Activated T-cell treated with anti-CD3 and anti-CD28 coated beads, Interleukin-2, amount 50 U/mL, for 48 hours (primary cell): Measurements from ENCODE around the gene MYBBP1A.
"Not testable (repeated sequence)": the region's sequence is repeated elsewhere in the genome, so short reads cannot be mapped to it uniquely, and the experiment has no call there.

ENCODE experiments used
- DNase-seq, 2 experiments: peaks; one replicate each; pipeline ENCODE4 v3.0.0-alpha.2; 2020

Gene MYBBP1A

DNA sequence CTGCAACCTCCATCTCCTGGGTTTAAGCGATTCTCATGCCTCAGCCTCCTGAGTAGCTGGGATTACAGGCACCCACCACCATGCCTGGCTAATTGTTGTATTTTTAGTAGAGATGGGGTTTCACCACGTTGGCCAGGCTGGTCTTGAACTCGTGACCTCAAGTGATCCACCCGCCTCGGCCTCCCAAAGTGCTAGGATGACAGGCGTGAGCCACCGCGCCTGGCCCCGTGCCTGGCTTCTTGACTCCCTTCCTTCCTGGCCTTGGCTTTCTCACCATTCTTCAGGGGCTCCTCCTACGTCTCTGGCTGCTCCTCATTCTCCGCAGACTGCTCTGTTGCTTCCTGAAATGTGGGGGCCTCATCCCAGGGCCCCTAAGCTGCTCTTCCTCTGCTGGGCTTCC, 34.9 kb upstream of the MYBBP1A start:
- not testable (repeated sequence) for DNase-seq

DNA sequence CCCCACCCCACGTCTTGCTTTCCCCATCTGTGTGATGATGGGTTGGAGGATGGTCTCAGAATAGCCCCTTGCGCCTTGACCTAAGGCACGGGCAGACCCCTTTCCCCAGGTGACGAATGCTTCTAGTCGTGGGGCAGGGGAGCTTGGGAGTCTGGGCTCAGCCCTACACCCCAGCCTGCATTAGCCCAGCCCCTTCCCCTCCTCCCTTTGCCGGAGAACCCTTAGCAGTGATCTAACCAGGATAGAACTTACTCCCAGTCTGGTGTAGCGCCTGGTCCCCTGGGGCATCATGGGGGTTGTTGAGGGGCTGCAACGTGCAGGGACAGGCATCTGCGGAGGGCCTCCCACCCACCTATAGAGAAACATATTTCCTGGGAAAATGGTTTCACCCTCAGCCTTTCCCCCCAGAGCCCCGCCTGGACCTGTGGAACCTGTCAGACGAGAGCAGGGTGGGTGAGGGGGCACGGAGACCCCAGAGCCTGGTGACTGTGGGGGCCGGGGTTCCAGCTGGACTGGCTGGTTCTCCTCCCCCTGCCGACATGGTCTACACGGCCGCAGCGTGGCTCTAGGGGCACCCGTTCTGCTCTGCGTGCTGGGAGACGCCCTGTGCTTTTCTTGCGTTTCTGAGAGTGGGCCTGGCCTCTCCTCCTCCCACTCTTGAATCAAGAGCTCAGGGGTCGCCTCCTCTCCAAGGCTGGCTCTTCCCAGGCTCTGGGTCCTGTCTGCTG, 33.9 kb upstream of the MYBBP1A start:
- no peak for DNase-seq

- DNase-seq, result no peak
These were observed 33.2 kb upstream of the MYBBP1A start for GRCh38 chr17:4588391-4588790.

DNA sequence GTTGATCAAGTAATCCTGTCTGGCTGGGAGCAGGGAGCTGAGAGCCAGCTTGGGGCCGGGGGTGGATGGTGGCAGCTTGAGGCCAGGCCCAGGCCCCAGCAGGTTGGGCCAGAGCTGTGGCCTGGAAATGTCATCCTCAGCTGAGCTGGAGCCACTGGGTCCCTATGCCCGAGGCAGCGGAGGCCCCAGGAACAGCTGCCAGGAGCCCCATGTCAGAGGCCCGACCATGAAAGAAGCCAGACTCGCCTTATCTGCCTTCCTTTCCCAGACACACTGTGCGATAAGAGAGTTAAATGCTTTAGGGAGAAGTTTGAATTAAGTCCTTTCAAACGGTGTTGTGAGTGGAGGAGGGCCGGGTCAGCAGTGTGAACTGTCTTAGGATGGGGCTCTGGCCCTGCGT, 32.6 kb upstream of the MYBBP1A start:
- DNase-seq, result no peak

DNA sequence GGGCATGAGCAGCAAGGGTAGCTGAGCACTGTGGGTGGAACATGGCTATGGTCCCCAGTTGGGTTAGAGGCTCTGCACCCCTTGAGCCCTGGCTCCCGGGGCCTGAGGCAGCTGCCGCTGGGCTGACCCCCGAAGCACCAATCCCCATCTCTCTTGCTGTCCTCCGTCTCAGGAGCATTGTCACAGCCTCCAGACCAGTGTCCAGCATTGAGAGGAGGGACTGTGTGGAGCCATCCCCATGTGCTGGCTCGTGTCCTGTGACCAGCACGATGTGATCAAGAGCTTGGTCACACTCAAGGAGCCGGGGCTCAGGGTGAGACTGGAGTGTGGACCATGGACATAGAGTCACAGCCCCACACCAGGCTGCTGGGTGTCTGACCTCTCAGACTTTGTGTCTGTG, 32.0 kb upstream of the MYBBP1A start:
- DNase-seq, result no peak

GRCh38 chr17:4586043-4586442, 30.9 kb upstream of the MYBBP1A start:
- no peak for DNase-seq

DNA sequence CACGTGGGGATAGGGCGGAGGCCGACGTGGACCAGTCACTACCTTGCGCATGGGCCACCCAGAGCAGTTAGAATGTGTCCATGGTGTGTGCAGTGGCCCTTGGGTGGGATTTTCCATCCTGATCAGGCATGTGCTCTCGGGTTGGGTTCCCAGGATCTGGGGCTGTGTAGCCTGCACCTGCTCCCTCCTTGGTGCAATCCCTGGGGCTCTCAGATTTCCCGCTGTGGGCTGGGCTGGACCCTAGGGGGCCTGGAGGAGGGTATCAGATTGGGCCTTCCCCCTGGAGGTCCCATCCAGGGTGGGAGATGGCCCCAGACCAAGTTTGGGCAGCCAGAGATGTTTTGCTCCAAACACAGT, 30.4 kb upstream of the MYBBP1A start:
- no peak for DNase-seq

- DNase-seq, result no peak
These were observed 29.9 kb upstream of the MYBBP1A start for GRCh38 chr17:4584917-4585637.

GRCh38 chr17:4584101-4584916, 29.1 kb upstream of the MYBBP1A start, which contains the start of gene SMTNL2:
Gene SMTNL2, plus strand, starts transcription at chr17:4584529. Its CDS starts 77 bp downstream, at chr17:4584606.
- peak; percentile 34 to 44 for DNase-seq

DNA sequence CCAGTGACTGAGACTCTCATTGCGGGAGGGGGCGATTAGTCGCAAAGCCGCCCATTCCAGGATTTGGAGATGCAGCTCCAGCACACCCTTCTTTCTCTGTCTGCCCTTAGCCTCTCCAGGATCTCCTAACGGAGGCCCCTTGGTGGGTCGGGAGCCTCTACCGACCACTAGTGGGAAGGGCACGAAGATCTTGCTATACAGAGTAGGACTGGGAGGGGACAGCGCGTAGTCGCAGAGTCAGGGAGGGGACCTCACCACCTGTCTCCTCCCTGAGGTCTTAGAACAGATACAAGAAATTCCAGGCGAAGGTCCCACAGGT, 28.6 kb upstream of the MYBBP1A start:
- peak; percentile 34 to 39 for DNase-seq

DNA sequence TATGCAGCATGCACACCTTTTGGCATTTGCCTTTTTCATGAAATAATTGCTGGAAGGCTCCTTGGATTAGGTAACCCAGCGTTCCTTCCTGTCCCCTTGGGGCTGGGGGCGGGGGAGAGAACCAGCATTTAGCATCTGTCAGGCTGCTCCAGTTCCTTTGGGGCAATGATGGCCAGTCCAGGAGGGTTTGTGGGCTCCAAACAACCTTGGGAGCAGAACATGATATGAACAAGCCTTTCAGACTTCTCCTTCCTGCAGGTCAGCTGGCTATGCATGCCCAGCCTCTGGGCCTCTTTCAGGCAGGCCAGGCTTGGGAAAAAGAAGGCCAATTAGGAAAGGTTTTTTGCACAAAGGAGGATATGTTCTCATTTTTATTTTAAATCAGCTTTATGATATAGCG, 28.0 kb upstream of the MYBBP1A start:
- DNase-seq, result no peak

- no peak for DNase-seq
These were observed 27.5 kb upstream of the MYBBP1A start for GRCh38 chr17:4582691-4583090.

GRCh38 chr17:4582101-4582501, 26.9 kb upstream of the MYBBP1A start:
- no peak for DNase-seq

DNA sequence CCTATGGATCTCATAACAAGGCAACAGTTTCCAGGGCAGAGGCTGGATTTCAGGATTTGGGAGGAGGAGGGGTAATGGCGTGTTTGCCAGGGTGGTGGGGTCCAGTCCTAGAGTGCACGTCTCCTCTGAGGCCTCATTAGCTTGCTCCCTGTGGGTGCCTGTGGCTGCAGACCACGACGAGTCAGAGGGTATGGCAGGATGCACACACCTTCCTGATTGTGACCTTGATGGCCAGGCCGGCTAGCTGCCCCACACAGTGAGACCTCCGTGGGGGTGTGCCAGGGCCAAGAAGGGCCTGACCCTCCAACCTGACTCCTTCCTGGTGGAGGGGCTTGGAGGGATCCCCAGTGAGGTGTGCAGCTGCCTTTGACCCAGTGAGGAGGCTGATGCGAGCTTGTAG, 25.1 kb upstream of the MYBBP1A start:
- DNase-seq, result no peak

- DNase-seq, result no peak
These were observed 24.5 kb upstream of the MYBBP1A start for GRCh38 chr17:4579678-4580077.

DNA sequence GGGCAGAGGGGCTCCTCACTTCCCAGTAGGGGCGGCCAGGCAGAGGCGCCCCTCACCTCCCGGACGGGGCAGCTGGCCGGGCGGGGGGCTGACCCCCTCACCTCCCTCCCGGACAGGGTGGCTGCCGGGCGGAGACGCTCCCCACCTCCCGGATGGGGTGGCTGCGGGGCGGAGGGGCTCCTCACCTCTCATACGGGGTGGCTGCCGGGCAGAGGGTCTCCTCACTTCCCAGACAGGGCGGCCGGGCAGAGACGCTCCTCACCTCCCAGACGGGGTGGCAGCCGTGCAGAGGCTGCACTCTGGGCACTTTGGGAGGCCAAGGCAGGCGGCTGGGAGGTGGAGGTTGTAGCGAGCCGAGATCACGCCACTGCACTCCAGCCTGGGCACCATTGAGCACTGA, 23.2 kb upstream of the MYBBP1A start:
- not testable (repeated sequence) for DNase-seq

DNA sequence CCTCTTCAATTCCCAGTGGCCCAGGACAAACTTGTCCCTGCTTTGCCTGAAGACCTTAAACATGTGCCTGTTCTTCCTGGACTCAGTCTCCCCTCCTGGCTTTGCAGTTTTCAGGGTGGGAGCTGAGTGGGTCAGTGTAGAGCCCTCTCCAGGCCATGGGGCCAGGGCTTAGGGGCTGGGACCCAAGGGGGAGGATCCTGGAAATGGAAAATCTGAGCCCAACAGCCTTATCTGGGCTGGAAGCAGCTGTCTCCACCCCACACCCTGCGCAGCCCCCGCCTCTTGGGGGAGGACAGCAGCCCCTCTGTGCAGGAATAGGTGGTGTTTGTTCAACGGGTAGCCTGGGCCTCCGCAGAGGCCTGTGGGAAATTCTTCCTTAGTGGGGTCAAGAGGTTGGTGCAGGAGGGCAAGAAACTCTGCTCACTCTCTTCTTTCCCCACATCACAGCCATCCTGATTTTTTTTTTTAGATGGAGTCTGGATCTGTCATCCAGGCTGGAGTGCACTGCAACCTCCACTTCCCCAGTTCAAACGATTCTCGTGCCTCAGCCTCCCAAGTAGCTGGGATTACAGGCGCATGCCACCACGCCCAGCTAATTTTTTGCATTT, 22.3 kb upstream of the MYBBP1A start:
- no peak for DNase-seq

DNA sequence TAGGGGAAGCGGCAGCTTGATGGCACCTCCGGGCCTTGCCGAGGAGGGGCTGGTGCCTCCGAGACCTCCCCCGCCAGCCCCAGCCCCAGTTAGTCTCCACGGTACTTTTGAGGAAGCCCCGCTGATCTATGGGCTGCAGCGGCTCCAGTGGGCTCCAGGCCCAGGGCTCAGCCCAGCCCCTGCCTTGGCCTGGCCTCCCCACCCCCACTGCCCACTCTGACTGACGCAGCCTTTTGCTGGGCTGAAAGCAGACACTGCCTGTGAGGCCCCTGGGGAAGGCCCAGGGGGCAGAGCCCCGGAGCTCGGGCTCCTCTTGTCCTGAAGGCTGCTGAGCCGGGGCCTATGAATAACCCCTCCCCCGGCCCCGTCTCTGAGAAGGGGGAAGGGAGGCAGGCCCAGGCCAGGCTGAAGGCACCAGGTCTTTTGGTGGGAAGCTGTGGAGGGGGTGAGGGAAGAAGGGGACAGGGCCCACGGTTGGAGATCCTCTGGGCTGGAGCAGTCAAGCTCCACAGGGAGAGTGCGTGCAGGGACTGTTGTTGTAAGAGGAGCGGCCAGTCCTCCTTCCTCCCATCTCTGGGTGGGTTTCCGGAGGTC, 21.6 kb upstream of the MYBBP1A start:
- no peak for DNase-seq

DNA sequence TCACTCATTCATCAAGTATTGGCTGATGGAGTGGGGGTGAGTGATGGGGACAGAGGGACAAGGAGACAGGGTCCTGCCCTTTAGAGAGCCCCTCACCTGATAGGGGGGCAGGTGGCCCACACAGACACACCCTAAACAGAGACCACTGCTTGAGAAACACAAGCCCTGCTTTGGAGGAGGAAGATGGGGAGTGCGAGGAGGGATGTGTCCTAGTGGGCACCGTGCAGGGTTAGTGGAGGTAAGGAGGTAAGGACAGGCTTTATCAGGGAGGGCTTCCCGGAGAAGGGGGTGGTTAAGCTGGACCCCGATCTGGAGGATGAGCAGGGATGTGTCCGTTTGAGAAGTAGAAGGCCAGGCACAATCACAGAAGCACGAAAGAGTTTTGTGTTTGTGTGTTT, 21.0 kb upstream of the MYBBP1A start:
- DNase-seq, result no peak

GRCh38 chr17:4574448-4575045, 19.4 kb upstream of the MYBBP1A start:
- DNase-seq, result no peak

DNA sequence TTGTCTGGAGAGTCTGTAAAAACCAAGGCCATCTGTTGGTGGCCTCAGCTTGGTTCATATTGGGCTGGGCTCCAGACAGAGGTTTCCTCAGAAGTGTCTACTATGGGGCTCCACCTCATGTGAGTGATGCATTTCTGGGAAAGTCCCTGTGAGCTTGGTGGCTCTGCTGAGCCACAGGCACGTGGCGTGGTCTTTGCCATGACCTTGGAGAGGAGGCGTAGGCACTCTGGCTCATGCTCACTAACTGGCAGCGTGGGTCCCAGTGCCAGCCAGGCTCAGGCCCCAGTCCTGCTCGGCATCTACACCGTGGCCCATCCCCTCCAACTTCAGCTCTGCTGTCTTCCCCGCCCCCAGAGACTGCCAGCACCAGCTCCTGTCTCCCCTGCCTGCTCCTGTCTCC, 18.5 kb upstream of the MYBBP1A start:
- DNase-seq, result peak; percentile 73 to 80

DNA sequence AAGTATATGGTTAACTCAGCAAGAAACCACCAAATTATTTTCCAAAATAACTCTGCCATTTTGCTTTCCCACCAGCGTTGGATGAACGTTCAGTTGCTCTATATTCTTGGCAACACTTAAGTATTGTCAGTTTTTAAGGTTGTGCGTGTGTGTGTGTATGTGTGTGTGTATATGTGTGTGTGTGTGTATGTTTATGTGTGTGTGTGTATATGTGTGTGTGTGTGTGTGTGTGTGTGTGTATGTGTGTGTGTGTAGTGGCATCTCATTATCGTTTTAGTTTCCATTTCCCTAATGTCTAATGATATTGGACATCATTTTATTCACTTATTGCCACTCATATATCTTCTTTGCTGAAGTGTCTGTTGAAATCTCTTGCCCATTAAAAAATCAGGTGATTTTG, 17.9 kb upstream of the MYBBP1A start:
- DNase-seq, result no peak

- no peak for DNase-seq
These were observed 16.9 kb upstream of the MYBBP1A start for GRCh38 chr17:4572131-4572530.
